ENCODE results near the gene SYT5. TPM values are rescaled to one million over a fixed set of nuclear protein-coding genes. Genes with fewer than 3 reads are reported as not detected.

Gene SYT5
- total and polyA plus RNA-seq, 2 of the 13 experiments (the other 11 are each of a cell fraction or from before 2014, with no cell fraction given): not detected

DNA sequence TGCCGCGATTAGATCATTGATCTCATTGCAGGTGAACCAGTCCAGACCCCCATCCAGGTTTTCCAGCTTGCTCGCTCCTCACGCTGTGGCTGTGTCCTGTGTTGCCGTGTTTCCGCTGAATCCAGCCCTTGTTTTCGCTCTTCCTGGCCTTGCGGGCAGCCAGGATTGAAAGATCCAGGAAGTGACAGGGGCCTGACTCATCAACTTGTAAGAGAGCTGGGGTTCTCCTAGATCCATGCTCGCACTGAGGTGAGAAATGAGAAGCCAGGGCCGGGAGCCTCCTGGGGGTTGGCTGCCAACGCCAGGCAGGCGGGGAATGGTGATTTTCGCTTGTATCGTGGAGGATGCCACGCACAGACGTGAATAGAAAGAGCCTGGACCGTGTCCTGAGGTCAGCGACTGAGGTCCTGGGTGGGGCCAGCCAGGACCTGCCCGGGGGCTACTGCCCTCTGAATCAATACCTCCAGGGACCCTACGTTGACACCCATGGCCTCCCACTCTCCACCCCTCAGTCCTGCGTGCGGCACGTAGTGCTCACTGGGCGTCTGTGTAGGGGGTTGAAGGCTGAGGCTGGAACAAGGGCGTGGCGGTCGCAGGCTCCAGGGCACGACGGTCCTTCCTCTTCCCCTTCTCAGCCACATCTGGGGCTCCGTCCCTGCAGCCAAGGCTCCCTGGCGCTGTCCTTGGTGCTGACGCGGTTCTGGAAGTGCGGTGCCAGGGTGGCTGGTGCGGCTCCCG is 36.5 kb upstream of the SYT5 start (continued):
- TF ChIP-seq, protein P1, sequence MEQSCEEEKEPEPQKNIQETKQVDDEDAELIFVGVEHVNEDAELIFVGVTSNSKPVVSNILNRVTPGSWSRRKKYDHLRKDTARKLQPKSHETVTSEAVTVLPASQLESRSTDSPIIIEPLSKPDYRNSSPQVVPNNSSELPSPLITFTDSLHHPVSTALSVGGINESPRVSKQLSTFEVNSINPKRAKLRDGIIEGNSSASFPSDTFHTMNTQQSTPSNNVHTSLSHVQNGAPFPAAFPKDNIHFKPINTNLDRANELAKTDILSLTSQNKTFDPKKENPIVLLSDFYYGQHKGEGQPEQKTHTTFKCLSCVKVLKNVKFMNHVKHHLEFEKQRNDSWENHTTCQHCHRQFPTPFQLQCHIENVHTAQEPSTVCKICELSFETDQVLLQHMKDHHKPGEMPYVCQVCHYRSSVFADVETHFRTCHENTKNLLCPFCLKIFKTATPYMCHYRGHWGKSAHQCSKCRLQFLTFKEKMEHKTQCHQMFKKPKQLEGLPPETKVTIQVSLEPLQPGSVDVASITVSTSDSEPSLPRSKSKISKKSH (CRISPR knock-in tag; IDR thresholded peaks at IDR 0.05; ENCODE audit: borderline replicate concordance): peak; percentile 86
- TF ChIP-seq ZNF776 (CRISPR knock-in tag; IDR thresholded peaks at IDR 0.05) (0 out of 2 replicates have a peak, but pooled peaks have one; percentile 16), ZNF644 (CRISPR knock-in tag; IDR thresholded peaks at IDR 0.05; ENCODE audit: low read depth) (no peak), MED8 (CRISPR knock-in tag; IDR thresholded peaks at IDR 0.05; ENCODE audit: insufficient replicate concordance) (peak; percentile 92), ZFP41 (CRISPR knock-in tag; IDR thresholded peaks at IDR 0.05; ENCODE audit: borderline replicate concordance) (peak; percentile 67; the same call in 1 of the 2 replicates), MXD3 (CRISPR knock-in tag; IDR thresholded peaks at IDR 0.05) (peak; percentile 97), IRF1 (CRISPR knock-in tag; IDR thresholded peaks at IDR 0.05; ENCODE audit: low read depth) (0 out of 2 replicates have a peak, but pooled peaks have one; percentile 52), BRCA1 (CRISPR knock-in tag; IDR thresholded peaks at IDR 0.05) (peak; percentile 99), ZNF589 (CRISPR knock-in tag; conservative IDR thresholded peaks at IDR 0.05) (peak; percentile 81; the same call in 1 of the 2 replicates), ZNF34 (CRISPR knock-in tag; IDR thresholded peaks at IDR 0.05; ENCODE audit: borderline replicate concordance) (peak; percentile 91; the same call in 1 of the 2 replicates), CBX5 (CRISPR knock-in tag; IDR thresholded peaks at IDR 0.05; ENCODE audit: borderline replicate concordance) (peak; percentile 96), ZNF337 (CRISPR knock-in tag; IDR thresholded peaks at IDR 0.05; ENCODE audit: borderline replicate concordance, low read depth) (peak; percentile 92; the same call in 1 of the 2 replicates), ZKSCAN5 (CRISPR knock-in tag; IDR thresholded peaks at IDR 0.05) (peak; percentile 74; the same call in 1 of the 2 replicates), KDM2A (CRISPR knock-in tag; IDR thresholded peaks at IDR 0.05; ENCODE audit: borderline replicate concordance, low read depth) (peak; percentile 85), MED13 (CRISPR knock-in tag; IDR thresholded peaks at IDR 0.05) (peak; percentile 93), BCLAF1 (IDR thresholded peaks at IDR 0.05) (no peak), CREB1 (IDR thresholded peaks at IDR 0.05) (peak; percentile 79), CREB1 (CRISPR knock-in tag; IDR thresholded peaks at IDR 0.05) (peak; percentile 90), NFE2L2 (IDR thresholded peaks at IDR 0.05; ENCODE audit: low read length) (peak; percentile 51), ZNF891 (CRISPR knock-in tag; IDR thresholded peaks at IDR 0.05) (peak; percentile 95), ZNF496 (CRISPR knock-in tag; IDR thresholded peaks at IDR 0.05; ENCODE audit: insufficient replicate concordance) (no peak), ZNF431 (CRISPR knock-in tag; IDR thresholded peaks at IDR 0.05; ENCODE audit: borderline replicate concordance, low read depth) (peak; percentile 42; the same call in 1 of the 2 replicates)
- TF ChIP-seq, protein P2, sequence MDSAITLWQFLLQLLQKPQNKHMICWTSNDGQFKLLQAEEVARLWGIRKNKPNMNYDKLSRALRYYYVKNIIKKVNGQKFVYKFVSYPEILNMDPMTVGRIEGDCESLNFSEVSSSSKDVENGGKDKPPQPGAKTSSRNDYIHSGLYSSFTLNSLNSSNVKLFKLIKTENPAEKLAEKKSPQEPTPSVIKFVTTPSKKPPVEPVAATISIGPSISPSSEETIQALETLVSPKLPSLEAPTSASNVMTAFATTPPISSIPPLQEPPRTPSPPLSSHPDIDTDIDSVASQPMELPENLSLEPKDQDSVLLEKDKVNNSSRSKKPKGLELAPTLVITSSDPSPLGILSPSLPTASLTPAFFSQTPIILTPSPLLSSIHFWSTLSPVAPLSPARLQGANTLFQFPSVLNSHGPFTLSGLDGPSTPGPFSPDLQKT (CRISPR knock-in tag; IDR thresholded peaks at IDR 0.05; ENCODE audit: borderline replicate concordance): peak; percentile 90; the same call in 1 of the 2 replicates
